ENCODE data around the gene CWC27.
A peak's percentile ranks its signal among the peaks of the same experiment; 100 is the strongest.
"Not testable (repeated sequence)": the region's sequence is repeated elsewhere in the genome, so short reads cannot be mapped to it uniquely, and the experiment has no call there.

The CWC27 gene

GRCh38 chr5:64939422-64939771 is 170.7 kb downstream of the CWC27 start:
- not testable (repeated sequence) for DNase-seq

- no peak for DNase-seq
Observed at GRCh38 chr5:64939772-64940510, 171.2 kb downstream of the CWC27 start.

GRCh38 chr5:64942460-64942859 is 173.7 kb downstream of the CWC27 start:
- no peak for DNase-seq

GRCh38 chr5:64944868-64945267 is 176.1 kb downstream of the CWC27 start:
- DNase-seq = no peak

GRCh38 chr5:64947031-64947430 is 178.3 kb downstream of the CWC27 start:
- no peak for DNase-seq

- no peak for DNase-seq
Observed at GRCh38 chr5:64947801-64948200, 179.1 kb downstream of the CWC27 start.

- DNase-seq = no peak
Observed at GRCh38 chr5:64949331-64949730, 180.6 kb downstream of the CWC27 start.

- no peak for DNase-seq
Observed at GRCh38 chr5:64952951-64953673, 184.4 kb downstream of the CWC27 start.

GRCh38 chr5:64954518-64954917 is 185.8 kb downstream of the CWC27 start:
- no peak for DNase-seq

- peak in 1 of 2 donors; percentile 9 for DNase-seq
Observed at GRCh38 chr5:64958757-64959391, 190.1 kb downstream of the CWC27 start.

GRCh38 chr5:64963278-64963677 is 194.5 kb downstream of the CWC27 start:
- DNase-seq = no peak

GRCh38 chr5:64968591-64969110 is 199.9 kb downstream of the CWC27 start:
- no peak for DNase-seq

GRCh38 chr5:64969578-64969977 is 200.8 kb downstream of the CWC27 start:
- no peak for DNase-seq

GRCh38 chr5:64971513-64971912 is 202.8 kb downstream of the CWC27 start:
- no peak for DNase-seq

- no peak for DNase-seq
Observed at GRCh38 chr5:64971990-64972389, 203.3 kb downstream of the CWC27 start.

GRCh38 chr5:64972591-64972990 is 203.9 kb downstream of the CWC27 start:
- no peak for DNase-seq

GRCh38 chr5:64973215-64973614 is 204.5 kb downstream of the CWC27 start:
- no peak for DNase-seq

GRCh38 chr5:64977779-64978178 is 209.0 kb downstream of the CWC27 start:
- DNase-seq = peak in 1 of 2 donors; percentile 3

- no peak for DNase-seq
Observed at GRCh38 chr5:64978546-64978945, 209.8 kb downstream of the CWC27 start.

- no peak for DNase-seq
Observed at GRCh38 chr5:64979531-64979930, 210.8 kb downstream of the CWC27 start.

- DNase-seq = no peak
Observed at GRCh38 chr5:64980176-64980575, 211.4 kb downstream of the CWC27 start.

GRCh38 chr5:64987768-64988167 is 219.0 kb downstream of the CWC27 start:
- DNase-seq = no peak

GRCh38 chr5:65009207-65009606 is 240.5 kb downstream of the CWC27 start:
- DNase-seq = no peak

- no peak for DNase-seq
Observed at GRCh38 chr5:65010841-65011240, 242.1 kb downstream of the CWC27 start.

All from activated CD4-positive, alpha-beta T cell treated with anti-CD3 and anti-CD28 coated beads for 4 hours (primary cell).